ENCODE measurements around the gene CAMK1D. TPM values are rescaled to one million over a fixed set of nuclear protein-coding genes. Genes with fewer than 3 reads are reported as not detected.

Gene CAMK1D
- total RNA-seq, 1 donor from 2014 or later, result 3.2 TPM

DNA sequence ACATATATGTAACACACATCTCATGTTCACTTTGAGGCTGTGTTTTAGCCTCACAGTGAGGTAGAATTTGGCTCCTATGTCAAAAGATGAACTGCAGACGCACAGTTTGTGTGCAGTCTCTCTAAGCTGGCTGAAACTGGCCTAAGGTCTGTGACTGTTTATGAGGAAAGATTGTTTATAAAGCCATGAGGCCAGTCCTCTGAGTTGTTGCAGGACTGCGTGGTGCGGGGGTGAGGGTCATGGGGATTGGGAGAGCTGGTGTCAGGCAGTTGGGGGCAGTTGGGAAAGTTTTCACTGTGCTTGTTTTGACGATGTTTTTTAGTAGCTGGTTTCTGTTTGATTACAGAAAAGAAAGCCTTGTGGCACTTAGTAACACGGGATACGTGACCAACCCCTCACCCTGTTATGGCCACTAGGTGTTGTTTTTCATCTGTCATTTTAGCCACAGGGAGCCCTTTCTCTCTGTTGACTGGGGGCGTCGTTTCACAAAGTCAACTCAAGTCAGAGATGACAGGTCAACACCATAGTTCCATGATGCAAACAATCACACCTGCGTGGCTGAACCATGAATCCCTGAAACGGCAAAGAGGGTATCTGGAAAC is 341.3 kb downstream of the CAMK1D start:
- intact Hi-C loops (cut with DNase I), result no loop called here
- DNase-seq (ENCODE audit: low spot score), result no peak

DNA sequence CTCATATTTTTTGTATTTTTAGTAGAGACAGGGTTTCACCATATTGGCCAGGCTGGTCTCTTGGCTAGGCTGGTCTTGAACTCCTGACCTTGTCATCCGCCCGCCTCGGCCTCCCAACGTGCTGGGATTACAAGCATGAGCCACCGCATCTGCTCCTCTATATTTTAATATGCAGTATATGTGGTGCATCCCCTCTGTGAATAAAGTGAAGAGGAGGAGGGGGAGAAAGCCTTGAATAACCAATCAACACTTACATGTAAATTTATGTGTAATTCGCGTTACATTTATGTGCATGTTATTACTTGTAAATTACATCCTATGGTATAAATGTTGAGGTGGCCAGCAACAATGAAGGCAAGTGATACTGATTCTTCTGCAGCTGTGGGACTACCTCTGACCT is 342.2 kb downstream of the CAMK1D start:
- intact Hi-C loops (cut with DNase I), result no loop called here
- DNase-seq (ENCODE audit: low spot score), result no peak

DNA sequence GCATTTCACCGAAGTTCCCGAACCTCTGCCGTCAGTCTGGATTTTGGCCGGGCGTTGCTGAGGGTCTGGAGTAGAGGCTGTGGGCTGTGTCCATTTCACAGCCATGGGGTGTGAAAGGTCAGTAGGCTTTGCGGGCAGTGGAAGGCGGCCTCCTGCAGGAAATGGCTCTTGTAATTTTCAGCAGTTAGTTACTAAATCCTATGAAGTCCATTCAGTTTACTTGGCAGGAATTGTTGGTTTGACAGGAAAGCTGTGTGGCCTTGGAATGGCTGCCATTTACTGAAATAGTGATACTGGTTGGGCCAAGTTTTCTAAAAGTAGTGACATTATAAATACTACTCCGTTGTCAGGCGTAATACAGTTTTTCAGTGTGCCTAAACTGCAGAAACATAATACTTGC is 348.4 kb downstream of the CAMK1D start:
- no peak for DNase-seq (ENCODE audit: low spot score)
- intact Hi-C loops (cut with DNase I), result no loop called here

DNA sequence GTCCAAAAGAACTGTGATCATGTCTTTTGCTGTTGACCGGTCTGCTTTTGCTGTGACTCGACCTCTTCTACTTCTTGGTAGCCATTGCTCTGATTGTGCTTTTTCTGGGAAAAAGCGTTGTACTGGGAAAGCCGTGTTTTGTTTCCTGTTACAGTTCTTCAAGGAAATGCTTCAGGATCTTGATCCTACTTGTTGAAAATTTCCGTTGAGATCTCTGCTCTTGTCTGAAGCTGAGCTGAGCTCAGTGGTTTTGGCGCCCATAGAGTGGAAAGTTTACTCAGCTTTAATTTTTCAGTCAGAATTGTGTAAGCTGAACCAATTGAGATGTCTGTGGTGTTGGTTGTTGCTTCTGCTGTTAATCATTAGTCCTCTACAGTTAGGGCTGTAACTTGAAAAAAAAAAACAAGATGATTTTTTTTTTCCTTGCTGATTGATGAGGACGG is 349.9 kb downstream of the CAMK1D start:
- no peak for DNase-seq (ENCODE audit: low spot score)
- intact Hi-C loops (cut with DNase I), result no loop called here

DNA sequence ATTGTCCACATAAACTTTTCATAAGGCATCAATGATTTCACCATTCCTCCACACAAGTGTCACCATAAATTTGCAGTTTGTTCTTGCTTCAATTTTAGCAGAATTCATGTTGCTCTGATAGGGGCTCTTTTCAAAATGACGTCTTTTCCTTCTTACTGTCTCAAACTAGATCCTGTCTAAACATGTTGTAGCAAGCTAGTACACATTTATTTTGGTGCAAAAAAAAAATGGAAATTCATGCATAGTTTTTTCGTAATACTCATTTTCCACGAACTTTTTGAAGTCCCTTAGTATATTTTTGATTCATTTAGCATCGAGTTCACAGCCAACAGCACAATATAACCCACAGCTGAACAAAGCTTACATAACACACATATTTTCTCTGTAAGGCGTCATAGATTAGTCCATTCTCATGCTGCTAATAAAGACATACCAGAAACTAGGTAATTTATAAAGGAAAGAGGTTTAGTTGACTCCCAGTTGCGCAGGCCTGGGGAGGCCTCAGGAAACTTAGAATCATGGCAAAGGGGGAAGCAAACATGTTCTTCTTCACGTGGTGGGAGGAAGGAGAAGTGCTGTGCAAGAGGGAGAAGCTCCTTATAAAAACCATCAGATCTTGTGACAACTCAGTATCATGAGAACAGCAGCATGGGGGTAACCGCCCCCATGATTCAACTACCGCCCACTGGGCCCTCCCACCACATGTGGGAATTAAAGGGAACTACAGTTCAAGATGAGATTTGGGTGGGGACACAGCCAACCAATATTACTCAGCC is 350.6 kb downstream of the CAMK1D start:
- DNase-seq (ENCODE audit: low spot score), result no peak
- intact Hi-C loops (cut with DNase I), result no loop called here

DNA sequence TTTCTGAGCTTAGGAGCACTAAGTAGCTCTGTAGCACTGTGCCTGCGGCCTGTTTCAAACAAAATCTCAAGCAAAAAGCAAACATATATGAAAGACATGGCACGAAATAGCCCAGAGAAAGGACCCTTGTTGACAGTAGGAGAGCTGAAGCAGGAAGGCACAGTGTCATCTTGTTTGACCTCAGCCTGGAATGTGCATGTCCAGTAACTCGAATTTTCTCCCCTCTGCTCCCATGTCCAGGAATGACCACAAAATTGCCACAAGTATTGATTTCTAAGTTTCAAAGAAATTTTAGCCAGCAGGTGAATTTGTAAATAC is 351.2 kb downstream of the CAMK1D start:
- DNase-seq (ENCODE audit: low spot score), result no peak
- intact Hi-C loops (cut with DNase I), result no loop called here

DNA sequence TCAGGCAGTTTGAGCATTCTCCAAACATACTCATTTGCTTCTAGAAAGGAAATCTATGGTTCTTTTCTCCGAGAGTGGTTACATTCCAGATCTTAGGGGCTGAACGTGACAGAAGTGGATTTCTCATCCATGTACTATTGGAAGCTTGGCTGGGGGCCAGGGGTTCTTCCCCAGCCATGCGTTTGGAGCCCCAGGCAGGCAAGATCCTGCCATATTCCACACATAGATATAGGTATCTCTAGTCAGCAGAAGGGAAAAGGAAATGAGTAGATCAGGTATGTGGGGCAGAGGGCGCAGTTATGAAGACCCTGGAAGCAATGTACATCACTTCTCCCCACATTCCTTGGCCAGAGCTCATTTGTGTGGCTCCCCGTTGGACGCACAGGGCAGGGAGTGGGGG is 352.3 kb downstream of the CAMK1D start:
- intact Hi-C loops (cut with DNase I), result no loop called here
- DNase-seq (ENCODE audit: low spot score), result no peak

DNA sequence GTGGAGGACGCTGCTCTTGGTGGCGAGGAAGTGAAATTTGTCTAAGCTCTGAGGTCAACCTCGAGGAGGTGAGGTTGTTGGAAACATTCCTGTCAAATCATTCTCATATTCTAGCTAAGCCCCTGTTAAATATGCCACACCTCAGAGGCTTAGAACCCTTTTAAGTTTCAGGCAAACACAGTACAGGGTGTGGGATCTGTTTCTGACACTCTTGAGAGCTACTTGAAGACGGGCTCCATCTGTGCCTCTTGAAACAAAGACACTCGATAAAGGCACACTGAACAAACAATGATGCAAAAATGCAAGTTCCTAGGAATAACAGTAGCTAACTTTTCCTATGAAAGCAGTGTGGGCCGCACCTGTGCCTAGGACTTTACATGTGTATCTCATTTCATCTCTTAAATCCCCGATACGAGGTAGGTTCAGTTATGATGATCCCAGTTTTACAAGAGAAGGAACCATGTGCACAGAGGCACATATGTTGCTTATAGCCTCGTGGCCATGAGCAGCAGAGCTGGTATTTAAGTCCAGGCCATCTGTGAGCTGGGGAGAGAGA is 352.9 kb downstream of the CAMK1D start:
- intact Hi-C loops (cut with DNase I), result no loop called here
- no peak for DNase-seq (ENCODE audit: low spot score)

DNA sequence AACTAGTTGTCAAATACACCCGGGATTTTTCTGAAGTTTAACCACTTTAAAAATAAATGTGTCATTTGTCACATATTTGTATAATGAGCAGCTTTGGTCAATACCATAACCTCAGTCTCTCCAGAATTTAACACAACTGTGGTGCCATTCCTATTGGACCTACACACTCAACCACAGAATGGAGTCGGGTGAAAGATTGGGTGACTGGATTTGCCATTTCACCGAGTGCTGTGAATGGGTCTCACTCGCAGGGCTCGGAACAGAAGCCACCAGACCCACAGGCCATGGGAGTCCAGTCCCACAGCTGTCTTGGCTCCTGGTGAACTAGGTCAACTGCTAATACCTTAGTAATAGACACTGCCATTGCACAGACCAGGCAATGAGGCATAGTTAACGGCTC is 353.8 kb downstream of the CAMK1D start:
- intact Hi-C loops (cut with DNase I), result no loop called here
- DNase-seq (ENCODE audit: low spot score), result no peak

DNA sequence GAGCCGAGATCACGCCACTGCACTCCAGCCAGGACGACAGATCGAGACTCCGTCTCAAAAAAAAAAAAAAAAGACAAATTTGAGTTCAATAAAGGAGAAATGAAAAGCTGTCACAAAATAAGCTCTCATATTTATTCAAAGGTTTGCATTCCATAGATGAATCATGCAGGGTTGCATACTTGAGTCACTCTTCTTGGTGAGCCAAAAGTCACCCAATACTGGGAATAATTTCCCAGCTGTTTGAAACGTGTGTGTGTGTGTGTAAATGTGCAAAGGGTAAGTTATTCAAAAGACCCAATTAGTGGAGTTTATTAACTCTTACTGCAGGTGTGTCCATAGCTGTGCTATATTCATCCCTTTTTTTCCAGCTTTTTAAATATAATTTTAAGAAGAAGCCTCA is 354.5 kb downstream of the CAMK1D start:
- no peak for DNase-seq (ENCODE audit: low spot score)
- intact Hi-C loops (cut with DNase I), result no loop called here

DNA sequence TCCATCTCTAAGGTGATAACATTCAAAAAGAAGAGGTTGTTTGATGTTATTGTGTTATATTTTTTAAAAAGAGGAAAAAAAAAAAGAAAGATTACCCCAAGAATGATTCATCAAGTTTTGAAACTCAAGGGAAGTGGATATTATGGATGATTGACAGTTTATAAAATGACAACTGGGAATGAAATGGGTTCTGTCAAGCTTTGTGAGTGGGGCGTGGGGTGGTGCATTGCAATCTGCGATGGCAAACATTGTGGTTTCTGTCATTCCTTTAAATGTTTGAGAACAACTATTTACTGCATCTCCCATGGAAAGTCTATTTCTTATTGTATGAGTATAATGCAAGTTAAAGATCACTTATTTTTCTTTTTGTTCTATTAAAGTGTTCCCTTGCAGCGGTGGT is 355.1 kb downstream of the CAMK1D start:
- DNase-seq (ENCODE audit: low spot score), result no peak
- intact Hi-C loops (cut with DNase I), result no loop called here

DNA sequence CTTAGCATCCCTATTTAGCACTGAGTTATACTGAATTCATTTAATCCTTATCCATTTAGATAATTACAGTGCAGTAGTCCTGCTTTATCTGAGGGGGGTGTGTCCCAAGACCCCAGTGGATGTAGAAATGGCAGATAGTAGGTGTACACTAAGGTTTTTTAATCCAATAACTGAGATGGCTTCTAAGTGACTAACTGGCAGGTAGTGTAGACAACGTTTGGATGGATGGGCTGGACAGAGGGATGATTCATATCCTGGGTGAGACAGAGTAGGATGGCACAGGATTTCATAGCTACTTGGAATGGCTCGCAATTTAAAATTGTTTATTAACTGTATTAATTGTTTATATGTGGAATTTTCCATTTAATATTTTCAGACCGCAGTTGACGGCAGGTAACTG is 356.6 kb downstream of the CAMK1D start:
- no peak for DNase-seq (ENCODE audit: low spot score)
- intact Hi-C loops (cut with DNase I), result no loop called here

DNA sequence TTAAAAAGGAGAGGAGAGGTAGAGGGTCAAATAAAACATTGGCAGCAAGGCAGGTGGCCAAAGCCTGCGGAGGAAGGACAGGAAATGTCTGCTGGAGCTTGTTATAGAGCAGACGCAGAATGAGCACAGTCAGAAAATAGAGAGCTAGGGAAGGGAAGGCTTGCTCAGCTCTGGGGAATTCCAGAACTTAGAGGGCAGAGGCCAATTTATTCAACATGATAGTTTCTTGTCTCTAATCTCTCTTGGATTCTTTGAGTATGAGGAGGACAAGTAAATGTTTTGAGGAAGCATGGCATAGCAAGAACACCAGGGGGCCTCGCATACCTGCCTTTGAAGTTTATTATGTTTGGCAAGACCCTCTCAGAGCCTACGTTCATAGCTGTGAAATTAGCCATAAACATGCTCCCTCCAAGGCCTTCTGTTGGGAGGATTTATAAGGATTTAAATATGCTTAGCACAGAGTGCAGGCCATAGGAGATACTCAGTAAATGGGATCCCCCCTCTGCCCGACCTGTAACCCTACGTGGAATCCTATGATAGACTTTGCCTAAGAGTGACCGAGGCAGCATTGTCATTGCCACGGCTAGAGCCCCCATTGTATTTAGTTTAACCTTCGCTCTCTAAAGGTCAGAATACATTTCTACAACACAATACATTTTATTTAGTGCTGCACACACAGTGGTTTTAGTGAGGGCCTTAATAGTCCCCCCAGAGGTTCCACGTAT is 358.3 kb downstream of the CAMK1D start:
- no peak for DNase-seq (ENCODE audit: low spot score)
- intact Hi-C loops (cut with DNase I), result no loop called here

DNA sequence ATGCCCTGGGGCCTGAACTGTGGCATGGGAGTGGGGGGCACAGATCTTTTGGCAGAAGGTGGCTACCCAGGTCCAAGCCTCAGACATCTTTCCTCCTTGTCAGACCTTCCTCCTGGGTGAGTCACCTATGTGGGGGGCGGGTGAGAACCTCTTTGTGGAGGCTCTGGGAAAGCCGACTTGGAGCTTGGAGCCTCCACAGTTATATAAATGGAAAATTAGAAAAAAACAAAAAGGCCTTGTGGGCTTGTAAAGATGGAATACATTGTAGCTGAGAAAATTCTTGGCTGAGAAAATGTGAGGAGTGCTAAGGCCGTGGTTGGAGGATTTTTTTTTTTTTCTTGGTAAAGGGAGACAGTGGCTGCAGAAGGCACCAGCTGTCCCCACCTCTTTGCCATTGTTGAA is 359.7 kb downstream of the CAMK1D start:
- intact Hi-C loops (cut with DNase I), result no loop called here
- no peak for DNase-seq (ENCODE audit: low spot score)

DNA sequence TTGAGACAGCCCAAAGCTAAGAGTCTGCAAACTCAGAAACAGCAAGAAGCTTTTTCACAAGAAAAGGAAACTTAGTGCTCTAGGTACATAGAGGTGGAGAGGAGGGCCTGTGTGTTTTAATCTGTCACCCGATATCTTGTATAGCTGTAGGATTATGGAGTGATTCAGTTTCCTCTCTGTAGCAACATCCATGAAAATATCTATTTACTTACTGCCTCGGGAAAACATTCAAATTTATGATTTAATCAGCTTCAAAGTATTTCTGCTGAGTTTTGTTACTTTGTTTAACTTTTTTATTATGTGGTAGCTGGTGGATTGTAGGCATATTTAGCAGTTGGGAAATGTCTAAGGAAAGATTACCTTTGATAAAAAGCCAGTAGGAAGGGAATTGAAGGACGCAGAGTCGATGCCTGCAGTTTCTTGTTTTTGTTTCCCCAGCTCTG is 360.2 kb downstream of the CAMK1D start:
- intact Hi-C loops (cut with DNase I), result no loop called here
- DNase-seq (ENCODE audit: low spot score), result no peak

DNA sequence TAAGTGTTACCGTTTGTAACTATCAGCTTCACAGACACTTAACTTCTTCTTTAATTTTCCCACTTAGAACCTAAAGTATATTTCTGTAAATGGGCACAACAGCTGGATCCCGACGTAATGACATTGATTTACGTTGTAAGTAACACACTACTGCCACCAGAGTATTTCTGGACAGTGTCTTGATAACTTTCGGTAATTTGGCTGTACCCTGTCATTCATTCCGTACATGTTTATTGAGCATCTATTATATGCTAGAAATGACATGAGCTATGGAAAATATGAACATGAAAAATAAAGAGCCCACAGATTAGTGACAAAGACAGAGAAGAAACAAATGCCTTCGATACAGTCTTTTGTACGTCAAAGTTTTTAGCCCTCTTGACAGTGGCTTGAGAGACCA is 360.8 kb downstream of the CAMK1D start:
- DNase-seq (ENCODE audit: low spot score), result no peak
- intact Hi-C loops (cut with DNase I), result loop anchor here (2.0 to 10.0 kb wide), 4 partner anchors 195 to 493 kb away; no protein-coding TSS in a partner anchor

DNA sequence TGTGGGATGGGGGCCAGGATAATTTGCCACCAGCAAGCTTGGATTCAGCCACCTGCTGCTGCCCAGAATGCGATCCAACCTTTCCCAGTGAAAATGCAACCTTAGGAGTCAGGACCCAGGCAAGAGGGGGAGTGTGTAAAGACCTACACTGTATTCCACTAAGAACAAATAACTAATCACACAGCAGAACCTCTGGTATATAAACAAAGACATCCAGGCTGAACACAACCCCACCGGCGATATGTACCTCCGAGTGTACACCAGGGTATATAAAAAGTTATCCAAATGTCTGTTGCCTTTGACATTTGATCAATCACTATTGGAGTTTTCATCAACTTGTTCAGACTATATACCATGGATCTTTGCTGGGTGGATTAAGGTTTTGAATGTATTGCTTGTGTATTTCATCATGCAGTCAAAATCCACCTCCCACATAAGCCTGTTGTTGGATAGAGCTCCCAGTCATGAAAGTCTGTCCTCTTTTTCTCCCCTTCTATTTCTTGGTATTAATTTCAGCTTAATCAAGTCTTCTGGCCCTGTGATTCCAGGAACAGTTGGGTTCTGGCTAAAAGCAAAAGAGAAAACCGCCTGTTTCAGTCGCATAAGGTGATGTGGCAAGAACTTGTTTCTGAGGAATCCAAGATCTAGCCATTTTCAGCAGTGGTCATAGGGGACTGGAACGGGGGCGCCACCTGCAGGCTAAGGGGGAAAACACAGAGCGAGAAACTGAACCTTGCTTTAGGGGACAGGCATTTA is 361.4 kb downstream of the CAMK1D start:
- intact Hi-C loops (cut with DNase I), result loop anchor here (2.0 to 10.0 kb wide), 4 partner anchors 194 to 493 kb away; no protein-coding TSS in a partner anchor
- DNase-seq (ENCODE audit: low spot score), result peak; percentile 88

DNA sequence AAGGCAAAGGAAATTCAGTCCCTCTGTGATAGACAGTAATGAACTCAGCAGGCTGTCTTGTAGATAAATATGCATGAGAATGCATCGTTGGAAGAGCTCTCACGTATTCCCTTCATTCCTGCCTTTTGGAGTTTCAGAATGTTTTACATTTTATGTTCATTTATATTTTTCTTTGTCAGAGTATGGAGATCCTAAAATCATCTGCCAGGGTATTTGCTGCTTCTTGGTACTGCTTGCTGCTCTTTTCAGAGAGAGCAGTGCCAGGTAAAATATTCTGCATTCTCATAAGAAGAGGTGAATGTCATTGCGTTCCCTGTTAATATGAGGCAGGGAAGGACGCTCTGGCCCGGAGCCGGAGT is 362.0 kb downstream of the CAMK1D start:
- intact Hi-C loops (cut with DNase I), result loop anchor here (2.0 to 10.0 kb wide), 4 partner anchors 193 to 494 kb away; no protein-coding TSS in a partner anchor
- DNase-seq (ENCODE audit: low spot score), result no peak

DNA sequence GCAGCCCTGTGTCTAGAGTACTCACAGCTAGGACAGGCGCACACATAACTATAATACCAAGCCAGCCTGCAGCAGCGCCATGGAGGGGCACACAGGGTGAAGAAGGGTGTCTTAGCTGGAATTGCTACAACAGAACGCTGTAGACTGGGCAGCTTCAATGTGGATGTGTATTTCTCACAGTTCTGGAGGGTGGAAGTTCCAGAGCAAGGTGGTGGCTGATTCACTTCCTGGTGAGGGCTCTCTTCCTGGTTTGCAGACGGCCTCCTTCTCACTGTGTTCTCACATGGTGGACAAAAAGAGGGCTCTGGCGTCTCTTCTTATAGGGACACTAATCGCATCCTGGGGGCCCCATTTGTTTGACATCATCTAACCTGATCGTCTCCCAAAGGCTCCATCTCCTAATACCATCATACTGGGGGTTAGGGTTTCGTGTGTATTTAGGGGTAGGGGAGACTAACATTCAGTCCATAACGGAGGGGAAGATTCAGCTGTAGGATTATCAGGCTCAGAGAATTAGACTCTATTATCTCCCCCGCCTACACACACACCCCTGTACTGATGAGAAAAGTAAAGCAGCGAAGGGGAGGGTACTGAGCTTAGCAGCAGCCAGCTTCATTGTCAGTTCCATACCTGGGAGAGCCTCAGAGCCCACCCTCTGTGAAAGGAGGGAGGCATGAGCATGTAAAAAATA is 363.1 kb downstream of the CAMK1D start:
- intact Hi-C loops (cut with DNase I), result loop anchor here (5.0 to 10.0 kb wide), 3 partner anchors 192 to 495 kb away; no protein-coding TSS in a partner anchor
- DNase-seq (ENCODE audit: low spot score), result no peak

All from cardiac septum (tissue), 1 donor.